Measurements from ENCODE around the gene GPC6. TPM values are rescaled to one million over a fixed set of nuclear protein-coding genes. Genes with fewer than 3 reads are reported as not detected.

GPC6 gene
- total and polyA plus RNA-seq, 4 donors = 5.9 to 29.1 (median 18.2) TPM

DNA sequence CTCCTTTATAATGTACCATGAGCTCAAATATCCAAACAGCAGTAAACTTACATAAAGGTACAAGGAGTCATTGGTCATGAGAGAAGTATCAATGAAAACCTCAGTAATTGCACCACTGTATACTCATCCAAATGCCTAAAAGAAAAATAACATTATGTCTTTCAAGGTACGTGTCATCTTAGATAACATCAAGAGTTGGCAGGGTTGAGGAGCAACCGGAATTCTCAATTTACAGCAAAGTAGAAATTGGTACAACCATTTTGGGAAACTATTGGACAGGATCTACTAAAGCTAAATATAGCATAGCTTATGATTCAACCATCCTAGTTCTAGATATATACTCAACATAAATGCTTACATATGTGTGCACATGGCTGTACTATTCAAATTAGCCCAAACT lies 502.8 kb downstream of the GPC6 start:
- no peak for DNase-seq (ENCODE audit: low spot score)
- no peak overlapping the region for H3K9ac ChIP-seq (ENCODE audit: low read depth in 1 of 2, low read length in 2 of 2)
- H3K4me3 ChIP-seq (ENCODE audit: low read depth in 1 of 3, low read length in 3 of 3) = no peak overlapping the region
- 97% methylated on average over 2 of the region's 2 CpGs for WGBS
- H3K27me3 ChIP-seq (ENCODE audit: control insufficient read depth in 4 of 4, insufficient read depth in 4 of 4, low read length in 3 of 4) = no peaks in the 10 kb centered on the region
- no peaks in the 10 kb centered on the region for H3K4me1 ChIP-seq (ENCODE audit: control insufficient read depth in 4 of 4, insufficient read depth in 4 of 4, low read length in 3 of 4)
- H3K27ac ChIP-seq (ENCODE audit: low read depth in 1 of 2, low read length in 2 of 2) = no peak overlapping the region
- no peaks in the 10 kb centered on the region for H3K9me3 ChIP-seq (ENCODE audit: control insufficient read depth in 4 of 4, low read length in 3 of 4)
- no peaks in the 10 kb centered on the region for H3K36me3 ChIP-seq (ENCODE audit: control insufficient read depth in 4 of 4, insufficient read depth in 3 of 4, low read depth in 1 of 4, low read length in 3 of 4)
- no peak for TF ChIP-seq GABPA (IDR thresholded peaks at IDR 0.05 in 1 of 2, conservative IDR thresholded peaks at IDR 0.05 in 1 of 2)
- TF ChIP-seq HNF4A (conservative IDR thresholded peaks at IDR 0.05) = no peak
- TF ChIP-seq FOXA2 (IDR thresholded peaks at IDR 0.05) = no peak
- TF ChIP-seq RAD21 (IDR thresholded peaks at IDR 0.05) = no peak
- TF ChIP-seq, protein P1, sequence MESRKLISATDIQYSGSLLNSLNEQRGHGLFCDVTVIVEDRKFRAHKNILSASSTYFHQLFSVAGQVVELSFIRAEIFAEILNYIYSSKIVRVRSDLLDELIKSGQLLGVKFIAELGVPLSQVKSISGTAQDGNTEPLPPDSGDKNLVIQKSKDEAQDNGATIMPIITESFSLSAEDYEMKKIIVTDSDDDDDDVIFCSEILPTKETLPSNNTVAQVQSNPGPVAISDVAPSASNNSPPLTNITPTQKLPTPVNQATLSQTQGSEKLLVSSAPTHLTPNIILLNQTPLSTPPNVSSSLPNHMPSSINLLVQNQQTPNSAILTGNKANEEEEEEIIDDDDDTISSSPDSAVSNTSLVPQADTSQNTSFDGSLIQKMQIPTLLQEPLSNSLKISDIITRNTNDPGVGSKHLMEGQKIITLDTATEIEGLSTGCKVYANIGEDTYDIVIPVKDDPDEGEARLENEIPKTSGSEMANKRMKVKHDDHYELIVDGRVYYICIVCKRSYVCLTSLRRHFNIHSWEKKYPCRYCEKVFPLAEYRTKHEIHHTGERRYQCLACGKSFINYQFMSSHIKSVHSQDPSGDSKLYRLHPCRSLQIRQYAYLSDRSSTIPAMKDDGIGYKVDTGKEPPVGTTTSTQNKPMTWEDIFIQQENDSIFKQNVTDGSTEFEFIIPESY (IDR thresholded peaks at IDR 0.05) = no peak
- no peak for TF ChIP-seq HNF4G (IDR thresholded peaks at IDR 0.05)
- no peak for TF ChIP-seq JUND (IDR thresholded peaks at IDR 0.05)
- no peak for TF ChIP-seq SP1 (IDR thresholded peaks at IDR 0.05)
- no peak for TF ChIP-seq NR2F2 (IDR thresholded peaks at IDR 0.05)
- TF ChIP-seq YY1 (IDR thresholded peaks at IDR 0.05) = no peak
- TF ChIP-seq, protein P2, sequence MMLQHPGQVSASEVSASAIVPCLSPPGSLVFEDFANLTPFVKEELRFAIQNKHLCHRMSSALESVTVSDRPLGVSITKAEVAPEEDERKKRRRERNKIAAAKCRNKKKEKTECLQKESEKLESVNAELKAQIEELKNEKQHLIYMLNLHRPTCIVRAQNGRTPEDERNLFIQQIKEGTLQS (IDR thresholded peaks at IDR 0.05) = no peak
- TF ChIP-seq, protein P3, sequence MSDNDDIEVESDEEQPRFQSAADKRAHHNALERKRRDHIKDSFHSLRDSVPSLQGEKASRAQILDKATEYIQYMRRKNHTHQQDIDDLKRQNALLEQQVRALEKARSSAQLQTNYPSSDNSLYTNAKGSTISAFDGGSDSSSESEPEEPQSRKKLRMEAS (IDR thresholded peaks at IDR 0.05) = no peak
- TF ChIP-seq, protein P4, sequence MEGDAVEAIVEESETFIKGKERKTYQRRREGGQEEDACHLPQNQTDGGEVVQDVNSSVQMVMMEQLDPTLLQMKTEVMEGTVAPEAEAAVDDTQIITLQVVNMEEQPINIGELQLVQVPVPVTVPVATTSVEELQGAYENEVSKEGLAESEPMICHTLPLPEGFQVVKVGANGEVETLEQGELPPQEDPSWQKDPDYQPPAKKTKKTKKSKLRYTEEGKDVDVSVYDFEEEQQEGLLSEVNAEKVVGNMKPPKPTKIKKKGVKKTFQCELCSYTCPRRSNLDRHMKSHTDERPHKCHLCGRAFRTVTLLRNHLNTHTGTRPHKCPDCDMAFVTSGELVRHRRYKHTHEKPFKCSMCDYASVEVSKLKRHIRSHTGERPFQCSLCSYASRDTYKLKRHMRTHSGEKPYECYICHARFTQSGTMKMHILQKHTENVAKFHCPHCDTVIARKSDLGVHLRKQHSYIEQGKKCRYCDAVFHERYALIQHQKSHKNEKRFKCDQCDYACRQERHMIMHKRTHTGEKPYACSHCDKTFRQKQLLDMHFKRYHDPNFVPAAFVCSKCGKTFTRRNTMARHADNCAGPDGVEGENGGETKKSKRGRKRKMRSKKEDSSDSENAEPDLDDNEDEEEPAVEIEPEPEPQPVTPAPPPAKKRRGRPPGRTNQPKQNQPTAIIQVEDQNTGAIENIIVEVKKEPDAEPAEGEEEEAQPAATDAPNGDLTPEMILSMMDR (IDR thresholded peaks at IDR 0.05; ENCODE audit: low read depth, low read length, missing input control) = no peak
- no peak for TF ChIP-seq EGR1 (IDR thresholded peaks at IDR 0.05; ENCODE audit: low read depth in 2 of 2)
- no peak for TF ChIP-seq RXRA (IDR thresholded peaks at IDR 0.05)

DNA sequence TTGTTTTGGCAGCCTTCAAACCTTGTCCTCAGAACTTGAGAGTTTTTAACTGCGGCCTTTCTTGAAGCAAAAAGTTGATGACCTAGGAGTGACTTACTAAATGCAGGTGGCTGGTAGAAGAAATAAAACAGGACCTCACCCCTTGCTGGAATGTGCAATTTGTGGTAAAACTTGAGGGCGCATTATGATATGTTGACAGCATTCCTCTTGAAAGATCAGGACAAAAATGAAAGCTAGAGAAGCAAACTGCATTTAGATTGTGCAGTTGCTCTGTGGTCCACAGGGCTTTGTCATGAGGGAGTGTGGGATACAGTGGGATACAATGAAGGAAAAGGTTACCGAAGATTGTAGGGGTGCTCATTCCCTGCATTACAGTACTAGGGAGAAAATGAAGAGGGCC lies 504.2 kb downstream of the GPC6 start:
- no peak for DNase-seq (ENCODE audit: low spot score)
- 94% methylated on average over 3 of the region's 3 CpGs for WGBS
- no peak overlapping the region for H3K9ac ChIP-seq (ENCODE audit: low read depth in 1 of 2, low read length in 2 of 2)
- no peaks in the 10 kb centered on the region for H3K9me3 ChIP-seq (ENCODE audit: control insufficient read depth in 4 of 4, low read length in 3 of 4)
- H3K4me3 ChIP-seq (ENCODE audit: low read depth in 1 of 3, low read length in 3 of 3) = no peak overlapping the region
- H3K4me1 ChIP-seq (ENCODE audit: control insufficient read depth in 4 of 4, insufficient read depth in 4 of 4, low read length in 3 of 4) = no peaks in the 10 kb centered on the region
- no peaks in the 10 kb centered on the region for H3K27me3 ChIP-seq (ENCODE audit: control insufficient read depth in 4 of 4, insufficient read depth in 4 of 4, low read length in 3 of 4)
- no peaks in the 10 kb centered on the region for H3K36me3 ChIP-seq (ENCODE audit: control insufficient read depth in 4 of 4, insufficient read depth in 3 of 4, low read depth in 1 of 4, low read length in 3 of 4)
- TF ChIP-seq, protein P3 (IDR thresholded peaks at IDR 0.05) = no peak
- TF ChIP-seq RXRA (IDR thresholded peaks at IDR 0.05) (no peak), JUND (IDR thresholded peaks at IDR 0.05) (no peak), TAF1 (conservative IDR thresholded peaks at IDR 0.05) (no peak), YY1 (IDR thresholded peaks at IDR 0.05) (no peak), HNF4G (IDR thresholded peaks at IDR 0.05) (no peak), FOXA1 (IDR thresholded peaks at IDR 0.05) (no peak), FOXA2 (IDR thresholded peaks at IDR 0.05) (no peak), RAD21 (IDR thresholded peaks at IDR 0.05) (no peak), GABPA (IDR thresholded peaks at IDR 0.05 in 1 of 2, conservative IDR thresholded peaks at IDR 0.05 in 1 of 2) (no peak), EGR1 (IDR thresholded peaks at IDR 0.05; ENCODE audit: low read depth in 2 of 2) (no peak), HNF4A (conservative IDR thresholded peaks at IDR 0.05) (no peak)
- TF ChIP-seq, protein P2 (IDR thresholded peaks at IDR 0.05) = no peak
- TF ChIP-seq, protein P1 (IDR thresholded peaks at IDR 0.05) = no peak
- TF ChIP-seq, protein P5, sequence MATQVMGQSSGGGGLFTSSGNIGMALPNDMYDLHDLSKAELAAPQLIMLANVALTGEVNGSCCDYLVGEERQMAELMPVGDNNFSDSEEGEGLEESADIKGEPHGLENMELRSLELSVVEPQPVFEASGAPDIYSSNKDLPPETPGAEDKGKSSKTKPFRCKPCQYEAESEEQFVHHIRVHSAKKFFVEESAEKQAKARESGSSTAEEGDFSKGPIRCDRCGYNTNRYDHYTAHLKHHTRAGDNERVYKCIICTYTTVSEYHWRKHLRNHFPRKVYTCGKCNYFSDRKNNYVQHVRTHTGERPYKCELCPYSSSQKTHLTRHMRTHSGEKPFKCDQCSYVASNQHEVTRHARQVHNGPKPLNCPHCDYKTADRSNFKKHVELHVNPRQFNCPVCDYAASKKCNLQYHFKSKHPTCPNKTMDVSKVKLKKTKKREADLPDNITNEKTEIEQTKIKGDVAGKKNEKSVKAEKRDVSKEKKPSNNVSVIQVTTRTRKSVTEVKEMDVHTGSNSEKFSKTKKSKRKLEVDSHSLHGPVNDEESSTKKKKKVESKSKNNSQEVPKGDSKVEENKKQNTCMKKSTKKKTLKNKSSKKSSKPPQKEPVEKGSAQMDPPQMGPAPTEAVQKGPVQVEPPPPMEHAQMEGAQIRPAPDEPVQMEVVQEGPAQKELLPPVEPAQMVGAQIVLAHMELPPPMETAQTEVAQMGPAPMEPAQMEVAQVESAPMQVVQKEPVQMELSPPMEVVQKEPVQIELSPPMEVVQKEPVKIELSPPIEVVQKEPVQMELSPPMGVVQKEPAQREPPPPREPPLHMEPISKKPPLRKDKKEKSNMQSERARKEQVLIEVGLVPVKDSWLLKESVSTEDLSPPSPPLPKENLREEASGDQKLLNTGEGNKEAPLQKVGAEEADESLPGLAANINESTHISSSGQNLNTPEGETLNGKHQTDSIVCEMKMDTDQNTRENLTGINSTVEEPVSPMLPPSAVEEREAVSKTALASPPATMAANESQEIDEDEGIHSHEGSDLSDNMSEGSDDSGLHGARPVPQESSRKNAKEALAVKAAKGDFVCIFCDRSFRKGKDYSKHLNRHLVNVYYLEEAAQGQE (IDR thresholded peaks at IDR 0.05) = no peak
- TF ChIP-seq, protein P4 (IDR thresholded peaks at IDR 0.05; ENCODE audit: low read depth, low read length, missing input control) = no peak
- H3K27ac ChIP-seq (ENCODE audit: low read depth in 1 of 2, low read length in 2 of 2) = no peak overlapping the region

Measured in liver (tissue), 9 donors.